Activated CD4-positive, alpha-beta T cell treated with anti-CD3 and anti-CD28 coated beads, Interleukin-2, Interleukin-4, amounts not matched to agents 100 ng/mL and 50 ng/mL, durations not matched to agents 16 hours and 8 hours (primary cell): Measurements from ENCODE around the gene SAA1.
A peak's percentile ranks its signal among the peaks of the same experiment; 100 is the strongest.
"Not testable (repeated sequence)": the region's sequence is repeated elsewhere in the genome, so short reads cannot be mapped to it uniquely, and the experiment has no call there.

Source experiments
- DNase-seq: peaks from one replicate; pipeline ENCODE4 v3.0.0-alpha.2; 2020; ENCODE audit warnings: low spot score

Gene SAA1

GRCh38 chr11:18265949-18266348 is at the start of gene SAA1:
TSS of gene SAA1 (plus strand) at chr11:18266264. CDS start at chr11:18266888, 624 bp downstream.
- DNase-seq, result no peak

- no peak for DNase-seq
Observed at GRCh38 chr11:18221274-18221876, 44.7 kb upstream of the SAA1 start.

GRCh38 chr11:18222814-18223421 is 43.1 kb upstream of the SAA1 start:
- no peak for DNase-seq

- no peak for DNase-seq
Observed at GRCh38 chr11:18223591-18224387, 42.3 kb upstream of the SAA1 start.

GRCh38 chr11:18225913-18226312 is 40.2 kb upstream of the SAA1 start:
- DNase-seq, result no peak

- no peak for DNase-seq
Observed at GRCh38 chr11:18229501-18229900, 36.6 kb upstream of the SAA1 start.

- DNase-seq, result no peak
Observed at GRCh38 chr11:18230859-18231258, 35.2 kb upstream of the SAA1 start.

- no peak for DNase-seq
Observed at GRCh38 chr11:18233912-18234311, 32.2 kb upstream of the SAA1 start.

- no peak for DNase-seq
Observed at GRCh38 chr11:18235394-18236334, 30.4 kb upstream of the SAA1 start.

- no peak for DNase-seq
Observed at GRCh38 chr11:18236664-18237356, 29.3 kb upstream of the SAA1 start, which contains the start of gene SAA4. TSS of gene SAA4 (minus strand) at chr11:18236802. CDS start at chr11:18235926, 876 bp downstream.

- no peak for DNase-seq
Observed at GRCh38 chr11:18239655-18240054, 26.4 kb upstream of the SAA1 start.

- peak; percentile 85 for DNase-seq
Observed at GRCh38 chr11:18243783-18244362, 22.2 kb upstream of the SAA1 start.

- DNase-seq, result no peak
Observed at GRCh38 chr11:18245396-18245795, 20.7 kb upstream of the SAA1 start.

GRCh38 chr11:18246379-18247190 is 19.5 kb upstream of the SAA1 start:
- DNase-seq, result peak; percentile 64

- not testable (repeated sequence) for DNase-seq
Observed at GRCh38 chr11:18247191-18247581, 18.9 kb upstream of the SAA1 start.

GRCh38 chr11:18248561-18248960 is 17.5 kb upstream of the SAA1 start, which contains the start of gene SAA2:
TSS of gene SAA2 (minus strand) at chr11:18248668. CDS start at chr11:18248011, 657 bp downstream.
- DNase-seq, result no peak

GRCh38 chr11:18253233-18253632 is 12.8 kb upstream of the SAA1 start:
- no peak for DNase-seq

GRCh38 chr11:18253778-18254338 is 12.2 kb upstream of the SAA1 start:
- DNase-seq, result no peak

- no peak for DNase-seq
Observed at GRCh38 chr11:18254781-18255361, 11.2 kb upstream of the SAA1 start.
